GM19193 (cell line): Measurements from ENCODE around the gene NUP133.
A peak's percentile ranks its signal among the peaks of the same experiment; 100 is the strongest.

Source experiments
- POLR2A ChIP-seq: IDR thresholded peaks from 4 replicates; pipeline ENCODE4 v1.6.1; 2011; ENCODE audit not compliant: insufficient read depth, insufficient read length; ENCODE audit errors: extremely low read depth

NUP133 gene

DNA sequence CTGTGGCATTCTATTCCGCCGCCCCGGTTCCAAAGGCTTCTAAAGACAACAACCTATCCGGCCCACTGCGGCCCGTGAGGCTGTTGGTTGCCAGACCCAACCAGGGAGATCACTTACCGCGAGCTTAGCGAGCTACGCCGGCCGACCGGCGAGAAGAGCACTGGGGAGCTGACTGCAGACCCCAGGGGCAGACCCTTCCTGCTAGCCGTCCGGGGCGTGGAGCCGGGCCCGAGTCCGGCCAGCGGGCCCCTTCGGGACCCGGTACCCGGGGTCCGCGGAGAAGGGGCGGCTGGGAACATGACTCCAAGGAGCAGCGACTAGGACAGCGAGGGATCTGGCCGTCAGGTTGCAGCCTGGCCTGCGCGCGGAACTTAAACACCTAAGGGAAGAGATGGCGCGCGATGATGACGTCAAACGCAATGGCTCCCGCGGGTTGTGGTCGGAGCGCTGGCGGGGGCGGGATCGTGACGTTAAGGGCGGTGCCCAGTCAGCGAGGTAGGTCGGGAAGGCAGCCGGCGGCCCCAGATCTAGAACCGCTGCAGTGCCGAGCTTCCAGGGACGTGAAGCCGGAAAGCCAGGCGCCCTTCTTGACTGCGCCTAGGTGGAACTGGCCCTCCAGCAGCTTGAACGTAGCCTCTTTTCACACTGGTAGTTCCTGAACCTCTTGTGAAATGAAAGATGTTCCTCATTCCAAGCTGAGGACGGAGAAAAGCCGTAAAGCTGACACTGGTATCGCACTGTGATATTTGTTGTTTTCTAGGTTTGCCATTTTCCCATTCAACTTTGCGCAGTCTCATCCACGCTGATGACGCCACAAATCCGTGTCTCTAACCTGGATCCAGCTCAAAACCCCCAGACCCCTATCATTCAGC is at the start of gene NUP133:
Gene NUP133 (minus strand): TSS at position 391 of the 872 bp plus-strand sequence. CDS start 92 bp downstream, at position 299.
- peak; percentile 96 for TF ChIP-seq POLR2A

DNA sequence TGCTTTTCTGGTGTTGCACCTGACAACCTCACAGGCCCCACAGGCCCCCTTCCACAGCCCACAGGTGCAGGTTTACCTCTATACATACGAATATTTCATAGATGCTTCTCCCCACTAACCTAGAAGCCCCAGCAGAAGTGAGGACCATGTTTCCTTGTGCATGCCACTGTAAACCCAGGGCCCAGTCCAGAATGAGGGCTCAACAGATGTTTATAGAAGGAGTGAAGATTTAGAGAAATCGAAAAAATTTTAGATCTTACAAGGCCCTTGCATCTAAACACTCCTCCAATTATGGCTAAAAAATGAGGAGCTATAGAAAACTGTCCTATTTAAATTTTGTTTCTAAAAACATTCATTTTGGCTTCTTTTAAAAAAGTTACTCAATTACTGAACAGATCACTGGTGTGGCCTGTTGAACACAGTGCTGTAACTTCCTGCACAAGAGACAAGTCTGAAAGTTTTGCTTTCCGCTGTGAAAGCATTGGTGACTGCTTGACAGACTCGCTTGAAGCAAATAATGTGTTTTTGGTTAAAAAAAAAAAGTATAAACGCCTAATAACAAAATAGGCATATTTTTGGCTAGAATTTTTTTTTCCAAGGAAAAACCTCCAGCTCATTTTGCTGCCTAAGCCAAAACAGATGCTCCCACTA is 49.2 kb upstream of the NUP133 start:
- no peak for TF ChIP-seq POLR2A

DNA sequence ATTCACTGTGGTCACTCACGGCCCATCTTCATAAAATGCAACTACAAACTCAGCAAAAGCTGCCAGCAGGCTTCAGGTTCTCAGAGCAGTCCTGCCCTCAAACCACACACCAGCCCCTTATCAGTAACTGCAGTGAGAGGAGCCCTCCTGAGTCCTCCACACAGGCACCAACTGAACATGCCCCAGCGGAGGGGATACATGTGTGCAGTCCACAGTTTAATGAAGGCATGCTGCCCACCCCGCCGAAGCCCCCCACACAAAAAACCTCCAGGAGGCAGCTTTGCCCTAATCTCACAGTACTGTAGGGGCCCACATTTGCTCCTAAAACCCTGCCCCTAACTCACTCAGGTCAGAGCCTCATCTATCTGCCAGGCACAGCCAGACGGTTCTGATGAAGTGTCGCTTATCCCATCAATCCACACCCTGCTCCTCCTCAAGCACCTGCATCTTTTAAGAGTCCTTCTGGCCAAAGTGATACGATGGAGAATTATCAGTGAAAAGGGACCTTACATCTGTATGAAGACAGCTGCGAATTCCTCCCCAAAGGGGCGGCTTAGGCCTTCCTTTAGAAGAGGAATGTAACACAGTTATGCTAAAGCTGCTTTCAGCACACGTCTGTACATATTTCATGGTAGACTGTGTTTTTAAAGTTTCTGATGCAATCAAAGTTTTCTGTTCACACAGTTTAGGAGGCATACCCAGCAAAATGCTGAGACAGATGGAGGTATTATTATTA is 46.9 kb upstream of the NUP133 start:
- TF ChIP-seq POLR2A, result no peak

DNA sequence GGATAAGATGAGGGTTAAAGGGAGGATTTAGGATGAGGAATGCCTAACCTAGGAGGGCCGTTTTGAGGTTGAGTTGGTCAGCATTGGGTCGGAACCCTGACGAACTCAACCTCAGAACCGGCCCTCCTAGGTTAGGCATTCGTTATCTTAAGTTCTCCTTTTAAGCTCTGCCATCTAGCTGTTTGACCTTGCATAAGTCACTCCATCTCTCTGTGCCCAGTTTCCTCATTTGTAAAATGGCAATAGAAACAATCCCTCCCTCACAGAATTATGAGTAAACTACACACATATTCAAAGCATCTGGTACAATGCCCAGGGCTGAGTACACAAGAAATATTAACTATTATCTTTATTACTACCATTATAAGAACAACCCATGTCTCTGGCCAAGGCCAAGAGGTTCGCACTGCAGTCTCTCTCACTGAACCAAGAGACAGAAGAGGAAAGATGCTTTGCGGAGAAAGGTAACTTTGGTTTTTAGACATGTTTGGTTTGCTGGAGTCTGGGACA is 45.5 kb upstream of the NUP133 start:
- TF ChIP-seq POLR2A, result no peak

DNA sequence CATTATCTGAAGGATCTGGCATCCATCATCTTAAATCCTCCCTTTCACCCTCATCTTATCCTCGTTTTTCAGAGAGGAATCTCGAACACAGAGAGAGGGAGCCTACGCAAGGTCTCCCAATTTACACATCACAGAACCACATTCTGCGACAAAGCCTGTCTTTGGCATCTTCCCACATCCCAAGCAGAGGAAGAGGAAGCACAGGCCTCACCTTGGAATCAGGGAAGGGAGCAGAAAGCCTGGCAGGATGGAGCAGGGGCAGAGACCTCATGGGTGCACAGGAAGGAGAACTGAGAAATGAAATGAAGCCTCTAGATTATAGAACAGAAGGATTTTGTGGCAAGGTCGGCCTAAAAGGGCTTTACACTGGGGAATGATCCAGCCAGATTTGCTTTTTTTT is 44.6 kb upstream of the NUP133 start:
- no peak for TF ChIP-seq POLR2A

DNA sequence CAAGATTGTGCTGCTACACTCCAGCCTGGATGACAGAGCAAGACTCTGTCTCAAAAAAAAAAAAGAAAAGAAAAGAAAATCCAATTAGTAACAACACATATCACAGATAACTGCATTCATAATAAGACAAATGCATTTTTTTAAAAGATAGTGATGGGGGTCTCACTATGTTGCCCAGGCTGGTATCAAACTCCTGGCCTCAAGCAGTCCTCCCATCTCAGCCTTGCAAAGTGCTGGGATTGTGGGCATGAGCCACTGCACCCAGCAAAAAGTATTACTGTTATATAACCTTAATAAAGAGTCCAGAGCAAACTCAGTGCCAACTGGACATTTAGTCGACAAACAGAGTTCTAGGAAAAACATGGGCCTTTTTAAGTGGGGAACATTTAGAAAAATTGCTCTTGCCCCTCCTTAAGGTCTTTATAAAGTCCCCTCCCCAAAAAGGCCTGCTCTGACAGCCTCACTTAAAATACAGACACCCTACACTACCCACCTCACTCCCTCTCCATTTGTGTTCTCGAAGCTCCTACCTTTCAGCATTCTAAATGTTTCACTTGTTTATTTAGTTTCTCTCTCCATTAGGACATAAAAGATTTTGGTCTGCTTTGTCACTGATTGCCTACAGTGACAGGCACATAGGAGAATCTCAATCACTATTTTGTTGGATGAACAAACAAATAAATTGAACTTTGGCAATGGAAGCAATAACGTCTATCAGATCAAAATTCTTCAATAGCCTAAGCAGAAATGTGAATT is 42.8 kb upstream of the NUP133 start:
- no peak for TF ChIP-seq POLR2A

DNA sequence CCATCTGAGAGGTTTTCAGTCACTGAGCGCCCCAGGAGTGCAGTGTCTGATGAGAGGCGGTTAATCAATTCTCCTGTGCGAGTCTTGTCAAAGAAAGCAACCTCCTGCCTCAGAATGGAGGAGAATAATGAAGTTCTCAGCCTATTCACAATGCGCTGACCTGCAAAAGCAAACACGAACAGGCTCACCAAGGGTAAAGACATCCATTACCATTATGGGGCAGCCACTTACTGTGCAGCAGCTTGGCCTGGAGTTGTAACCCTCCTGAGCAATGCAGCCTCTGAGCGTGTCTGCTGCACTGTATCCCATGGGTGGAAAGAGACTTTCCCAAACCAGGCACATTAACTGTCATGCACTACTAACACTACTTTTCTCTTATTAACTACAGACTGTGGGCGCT is 39.4 kb upstream of the NUP133 start:
- no peak for TF ChIP-seq POLR2A

DNA sequence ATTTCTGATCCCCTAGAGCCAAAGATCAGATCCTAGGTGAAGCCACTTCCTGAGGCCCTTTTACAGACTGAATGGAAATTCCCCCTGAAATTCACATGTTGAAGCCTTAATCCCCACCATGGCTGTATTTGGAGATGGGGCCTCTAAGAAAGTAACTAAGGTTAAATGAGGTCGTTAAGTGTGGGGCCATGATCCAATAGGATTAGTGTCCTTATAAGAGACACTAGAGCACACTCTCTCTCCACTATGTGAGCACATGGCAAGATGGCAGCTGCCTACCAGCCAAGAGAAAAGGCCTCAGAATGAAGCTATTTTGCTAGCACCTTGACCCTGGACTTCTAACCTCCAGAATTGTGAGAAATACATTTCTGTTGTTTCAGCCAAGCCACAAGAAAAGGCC is 36.4 kb upstream of the NUP133 start:
- no peak for TF ChIP-seq POLR2A

DNA sequence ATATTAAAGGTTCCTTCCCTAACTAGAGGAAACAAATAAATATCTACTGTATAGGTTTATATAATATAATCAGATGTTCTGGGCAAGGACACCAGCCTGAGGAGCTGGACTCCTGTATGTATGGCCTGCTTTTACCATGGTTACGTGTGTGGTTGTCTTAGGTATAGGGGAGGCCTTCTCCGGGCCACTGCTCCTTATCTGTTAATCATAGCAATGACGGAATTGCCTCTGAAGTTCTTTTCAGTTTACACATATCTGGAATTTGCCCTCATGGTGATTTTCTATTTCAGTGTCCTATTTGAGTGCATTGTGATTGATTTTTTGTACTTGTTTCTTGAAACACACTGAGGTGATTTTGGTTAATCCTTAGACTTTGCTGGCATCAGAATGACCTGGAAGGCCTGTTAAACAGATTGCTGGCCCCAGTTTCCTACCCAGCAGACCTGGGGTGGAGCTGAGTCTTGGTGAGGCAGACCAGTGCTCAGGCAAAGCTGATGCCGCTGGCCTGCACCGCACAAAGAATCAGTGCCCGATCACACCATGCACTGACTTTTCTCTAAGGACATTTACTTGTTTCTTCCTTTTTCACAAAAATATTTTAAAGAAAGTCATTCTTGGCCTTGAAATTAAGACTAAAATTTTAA is 31.8 kb upstream of the NUP133 start:
- TF ChIP-seq POLR2A, result no peak

DNA sequence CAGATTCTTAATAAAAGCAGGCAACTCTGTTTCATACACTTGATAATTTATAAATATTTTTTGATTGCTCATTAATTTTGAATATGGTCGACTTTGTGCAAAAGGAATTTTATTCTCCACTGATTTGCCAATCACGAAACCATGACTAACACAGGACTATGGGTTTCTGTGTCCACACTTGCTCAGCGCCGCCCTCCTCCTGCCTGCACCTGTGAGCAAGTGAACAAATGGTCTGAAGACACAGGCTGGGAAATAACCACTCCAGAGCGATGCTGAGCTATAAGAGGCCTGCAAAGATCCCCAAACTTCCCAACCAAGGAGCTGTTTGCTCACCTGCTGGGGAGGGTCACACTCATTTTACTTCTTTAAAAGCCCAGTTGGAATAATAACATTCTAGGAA is 30.8 kb upstream of the NUP133 start:
- no peak for TF ChIP-seq POLR2A

DNA sequence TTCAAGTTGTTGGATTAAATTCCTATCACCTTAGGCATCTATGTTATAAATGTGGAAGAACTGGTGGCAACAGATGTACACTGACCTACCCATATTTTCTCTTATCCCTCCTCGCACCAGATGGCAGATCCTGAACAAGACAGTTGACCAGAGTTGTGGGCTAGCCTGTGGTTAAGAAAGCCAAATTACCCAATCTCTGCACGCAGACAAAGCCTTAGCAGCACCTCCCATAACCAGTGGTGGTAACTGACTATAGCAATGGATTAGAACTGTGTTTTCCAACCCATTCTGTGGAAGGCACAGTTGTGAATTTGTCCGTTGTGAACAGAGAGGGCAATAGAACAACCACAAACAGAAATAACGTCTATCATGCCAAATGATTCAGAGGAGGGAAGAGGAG is 29.8 kb upstream of the NUP133 start:
- TF ChIP-seq POLR2A, result no peak

DNA sequence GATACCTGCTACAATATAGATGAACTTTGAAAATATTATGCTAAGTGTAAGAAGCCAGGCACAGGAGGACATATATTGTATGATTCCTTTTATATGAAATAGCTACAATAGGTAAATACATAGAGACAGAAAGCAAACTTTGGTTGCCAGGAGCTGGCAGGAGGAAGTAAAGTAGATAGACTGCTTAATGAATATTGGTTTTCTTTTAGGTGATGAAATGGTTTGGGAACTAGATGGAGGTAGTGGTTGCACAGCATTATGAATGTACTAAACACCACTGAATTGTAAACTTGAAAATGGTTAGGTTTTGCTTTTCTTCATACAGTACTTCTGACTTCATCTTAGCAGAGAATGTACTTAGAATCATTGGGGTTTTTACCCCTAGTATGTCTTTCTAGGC is 28.8 kb upstream of the NUP133 start:
- TF ChIP-seq POLR2A, result no peak

DNA sequence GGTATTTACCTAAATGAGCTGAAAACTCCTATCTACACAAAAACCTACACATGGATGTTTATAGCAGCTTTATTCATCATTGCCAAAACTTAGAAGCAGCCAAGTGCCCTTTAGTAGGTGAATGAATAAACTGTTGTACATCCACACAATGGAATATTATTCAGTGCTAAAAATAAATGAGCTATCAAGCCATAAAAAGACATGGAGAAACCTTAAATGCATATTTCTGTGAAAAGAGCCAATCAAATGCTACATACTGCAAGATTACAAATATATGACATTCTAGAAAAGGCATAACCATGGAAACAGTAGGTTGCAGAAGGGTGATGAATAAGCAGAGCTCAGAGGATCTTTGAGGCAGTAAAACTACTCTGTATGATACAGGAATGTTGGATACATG is 27.1 kb upstream of the NUP133 start:
- TF ChIP-seq POLR2A, result no peak

DNA sequence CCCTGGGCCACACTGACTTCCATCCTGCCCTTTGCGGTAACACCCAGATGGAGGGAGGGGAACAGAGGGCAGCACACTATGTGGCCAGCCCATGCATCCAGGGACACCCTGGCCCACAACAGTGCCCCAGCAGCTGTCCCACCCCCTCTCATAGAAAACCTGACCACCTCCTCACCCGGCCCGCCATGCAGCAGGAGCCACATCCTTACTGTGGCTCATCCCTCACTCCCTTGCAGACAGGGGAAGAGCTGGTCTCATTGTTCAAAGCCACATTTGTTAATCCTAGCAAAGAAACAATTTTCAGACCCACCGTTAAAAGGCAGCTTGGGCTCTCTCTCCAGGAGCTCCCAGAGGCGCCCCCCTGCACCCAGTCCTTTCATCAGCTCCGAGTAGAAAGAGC is 23.2 kb upstream of the NUP133 start:
- no peak for TF ChIP-seq POLR2A

DNA sequence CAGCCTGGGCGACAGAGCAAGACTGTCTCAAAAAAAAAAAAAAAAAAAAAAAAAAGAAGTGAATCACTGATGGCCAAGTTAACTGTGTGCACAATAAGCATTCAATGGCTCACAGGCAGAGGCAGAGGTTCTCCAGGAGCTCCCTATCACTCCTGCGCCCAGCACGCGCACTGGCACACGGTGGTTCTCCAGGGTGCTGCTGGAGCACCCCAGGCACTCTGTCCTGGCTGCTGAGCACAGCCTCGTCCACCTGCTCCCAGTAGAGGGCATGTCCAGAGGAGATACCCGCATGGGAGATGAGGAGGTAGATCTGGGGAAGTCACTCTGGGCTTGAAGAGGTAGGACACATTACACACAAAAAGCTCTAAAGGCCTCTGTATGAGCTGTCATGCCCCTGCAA is 21.5 kb upstream of the NUP133 start:
- TF ChIP-seq POLR2A, result no peak

DNA sequence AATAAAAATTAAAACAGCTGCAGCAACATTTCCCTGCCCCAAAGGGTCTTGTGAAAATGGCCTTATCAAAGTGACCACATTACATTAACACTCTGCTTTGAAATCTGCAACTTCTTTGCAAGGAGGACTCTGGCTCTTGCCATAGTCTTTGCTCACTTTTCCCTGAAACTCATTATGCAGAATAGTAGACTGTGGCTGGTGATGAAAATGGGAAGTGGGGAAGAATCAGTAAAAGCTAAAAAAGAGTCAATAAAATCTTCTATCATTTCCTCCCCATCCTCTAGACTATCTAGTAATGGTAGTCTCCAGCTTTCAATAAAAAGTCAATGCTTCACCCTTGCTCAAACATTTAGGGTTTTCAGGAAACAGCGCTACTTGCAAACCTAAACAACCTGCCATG is 18.6 kb upstream of the NUP133 start:
- TF ChIP-seq POLR2A, result no peak
